IPS-20b (cell line): ENCODE measurements around the gene PDE8A.

Experiments
- H3K27ac ChIP-seq: one replicate; pipeline ENCODE4 v1.5.1; 2013; ENCODE audit warnings: low read length
- H3K27me3 ChIP-seq: 2 replicates; pipeline ENCODE4 v1.6.1; 2013; ENCODE audit warnings: mild to moderate bottlenecking, low read length, inconsistent platforms; ENCODE audit not compliant: insufficient read depth
- H3K36me3 ChIP-seq: 2 replicates; pipeline ENCODE4 v1.6.1; 2013; ENCODE audit warnings: low read depth, mild to moderate bottlenecking, inconsistent platforms, low read length, moderate library complexity; ENCODE audit not compliant: insufficient read depth
- H3K4me1 ChIP-seq: 2 replicates; pipeline ENCODE4 v1.6.1; 2013; ENCODE audit warnings: mild to moderate bottlenecking, control low read depth, inconsistent platforms, low read length, moderate library complexity; ENCODE audit not compliant: insufficient read depth
- H3K4me3 ChIP-seq: 2 replicates; pipeline ENCODE4 v1.5.1; 2013; ENCODE audit warnings: mild to moderate bottlenecking, low read length, inconsistent platforms
- H3K9ac ChIP-seq: 2 replicates; pipeline ENCODE4 v1.6.1; 2013; ENCODE audit warnings: low read depth, mild to moderate bottlenecking, inconsistent platforms, low read length, moderate library complexity
- H3K9me3 ChIP-seq: 2 replicates; pipeline ENCODE4 v1.6.1; 2013; ENCODE audit warnings: mild to moderate bottlenecking, low read depth, low read length, inconsistent platforms; ENCODE audit not compliant: insufficient read depth

PDE8A gene

DNA sequence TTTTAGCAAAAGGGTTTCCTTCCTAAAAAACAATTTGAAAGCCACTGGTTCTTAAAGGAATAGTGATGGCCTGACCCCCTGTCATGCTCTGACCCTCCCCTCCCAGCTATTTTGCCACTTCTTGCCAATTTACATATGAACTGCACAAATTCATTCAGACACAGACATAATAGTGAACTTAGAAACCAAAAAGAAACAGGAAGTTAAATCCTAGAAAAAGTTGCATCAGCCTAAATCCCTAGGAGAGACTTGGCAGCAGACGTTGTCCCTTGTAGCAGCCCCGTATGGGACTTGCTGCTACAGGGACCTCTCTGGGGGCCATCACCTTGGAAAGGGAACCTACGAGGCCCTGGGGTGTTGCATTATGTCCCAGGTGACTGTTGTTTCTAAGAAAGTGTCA, 14.3 kb upstream of the PDE8A start:
- Histone ChIP-seq H3K4me1 (0 out of 2 replicates have a peak, but pooled peaks cover 5% of the 10 kb centered on the region), H3K4me3 (no peak overlapping the region), H3K27me3 (no peaks in the 10 kb centered on the region), H3K36me3 (no peaks in the 10 kb centered on the region), H3K9me3 (peaks cover 6% of the 10 kb centered on the region), H3K9ac (no peak overlapping the region), H3K27ac (no peak overlapping the region)

DNA sequence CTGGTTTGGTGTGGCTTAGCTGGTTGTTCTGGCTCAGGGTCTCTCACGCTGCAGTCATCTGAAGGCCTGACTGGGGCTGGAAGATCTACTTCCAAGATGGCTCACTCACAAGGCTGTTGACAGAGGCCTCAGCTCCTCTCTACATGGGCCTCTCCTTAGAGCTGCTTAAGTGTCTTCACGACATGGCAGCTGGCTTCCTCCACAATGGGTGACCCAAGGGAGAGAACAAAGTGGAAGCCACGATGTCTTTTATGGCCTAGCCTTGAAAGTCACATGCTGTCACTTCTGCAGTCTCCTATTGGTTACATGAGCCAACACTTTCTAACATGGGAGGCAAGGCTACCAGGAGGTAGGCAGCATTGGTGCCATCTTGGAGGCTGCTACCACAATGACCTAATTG, 13.4 kb upstream of the PDE8A start:
- H3K27ac ChIP-seq = no peak overlapping the region
- no peak overlapping the region for H3K9ac ChIP-seq

DNA sequence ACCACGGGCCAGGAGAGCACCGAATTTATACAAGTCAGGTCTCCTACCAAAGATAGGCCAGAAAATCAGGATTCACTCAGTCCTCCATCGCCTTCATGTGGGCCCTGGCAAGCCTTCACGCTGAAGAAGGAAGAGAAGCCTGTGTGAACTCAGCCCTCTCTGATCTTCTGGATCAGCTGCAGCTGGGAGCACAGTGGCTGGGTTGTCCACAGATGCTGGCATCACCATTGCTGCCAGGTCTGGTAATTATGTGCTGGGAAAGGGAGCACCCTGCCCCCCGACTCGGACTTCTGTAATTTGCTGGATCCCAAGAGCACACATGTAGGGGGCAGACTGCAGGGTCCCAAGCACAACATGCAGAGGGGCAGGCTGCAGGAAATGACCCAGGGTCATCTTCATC, 12.4 kb upstream of the PDE8A start:
- H3K9ac ChIP-seq = no peak overlapping the region
- no peaks in the 10 kb centered on the region for H3K36me3 ChIP-seq
- peaks cover 6% of the 10 kb centered on the region for H3K9me3 ChIP-seq
- H3K4me3 ChIP-seq = no peak overlapping the region
- H3K27me3 ChIP-seq = no peaks in the 10 kb centered on the region
- 0 out of 2 replicates have a peak, but pooled peaks cover 5% of the 10 kb centered on the region for H3K4me1 ChIP-seq
- H3K27ac ChIP-seq = no peak overlapping the region

More for the DNA sequence above, 13.4 kb upstream of the PDE8A start:
- no peaks in the 10 kb centered on the region for H3K36me3 ChIP-seq
- 0 out of 2 replicates have a peak, but pooled peaks cover 5% of the 10 kb centered on the region for H3K4me1 ChIP-seq
- peaks cover 6% of the 10 kb centered on the region for H3K9me3 ChIP-seq
- H3K4me3 ChIP-seq = no peak overlapping the region
- no peaks in the 10 kb centered on the region for H3K27me3 ChIP-seq

DNA sequence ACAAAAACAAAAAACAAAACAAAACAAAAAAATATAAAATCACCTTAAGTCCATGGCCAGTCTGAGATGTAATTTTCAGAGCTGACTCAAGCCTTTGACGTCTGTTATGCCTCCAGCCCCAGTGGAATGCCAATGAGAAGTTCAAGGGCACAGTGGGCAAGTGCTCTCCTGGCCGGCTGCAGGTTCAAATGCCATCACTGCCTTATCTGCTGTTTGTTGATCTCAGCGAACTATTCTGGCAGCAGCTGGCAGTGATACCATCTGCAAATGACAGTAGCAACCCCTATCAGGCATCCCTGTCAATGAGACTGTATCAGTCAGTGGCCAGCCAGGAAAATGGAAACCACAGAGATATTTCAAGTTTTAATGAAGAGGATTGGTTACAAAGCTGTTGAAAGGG, 10.8 kb upstream of the PDE8A start:
- H3K36me3 ChIP-seq = no peaks in the 10 kb centered on the region
- no peak overlapping the region for H3K4me3 ChIP-seq
- no peak overlapping the region for H3K27ac ChIP-seq
- no peak overlapping the region for H3K9ac ChIP-seq
- H3K9me3 ChIP-seq = peaks cover 6% of the 10 kb centered on the region
- H3K4me1 ChIP-seq = 0 out of 2 replicates have a peak, but pooled peaks cover 5% of the 10 kb centered on the region
- H3K27me3 ChIP-seq = no peaks in the 10 kb centered on the region

DNA sequence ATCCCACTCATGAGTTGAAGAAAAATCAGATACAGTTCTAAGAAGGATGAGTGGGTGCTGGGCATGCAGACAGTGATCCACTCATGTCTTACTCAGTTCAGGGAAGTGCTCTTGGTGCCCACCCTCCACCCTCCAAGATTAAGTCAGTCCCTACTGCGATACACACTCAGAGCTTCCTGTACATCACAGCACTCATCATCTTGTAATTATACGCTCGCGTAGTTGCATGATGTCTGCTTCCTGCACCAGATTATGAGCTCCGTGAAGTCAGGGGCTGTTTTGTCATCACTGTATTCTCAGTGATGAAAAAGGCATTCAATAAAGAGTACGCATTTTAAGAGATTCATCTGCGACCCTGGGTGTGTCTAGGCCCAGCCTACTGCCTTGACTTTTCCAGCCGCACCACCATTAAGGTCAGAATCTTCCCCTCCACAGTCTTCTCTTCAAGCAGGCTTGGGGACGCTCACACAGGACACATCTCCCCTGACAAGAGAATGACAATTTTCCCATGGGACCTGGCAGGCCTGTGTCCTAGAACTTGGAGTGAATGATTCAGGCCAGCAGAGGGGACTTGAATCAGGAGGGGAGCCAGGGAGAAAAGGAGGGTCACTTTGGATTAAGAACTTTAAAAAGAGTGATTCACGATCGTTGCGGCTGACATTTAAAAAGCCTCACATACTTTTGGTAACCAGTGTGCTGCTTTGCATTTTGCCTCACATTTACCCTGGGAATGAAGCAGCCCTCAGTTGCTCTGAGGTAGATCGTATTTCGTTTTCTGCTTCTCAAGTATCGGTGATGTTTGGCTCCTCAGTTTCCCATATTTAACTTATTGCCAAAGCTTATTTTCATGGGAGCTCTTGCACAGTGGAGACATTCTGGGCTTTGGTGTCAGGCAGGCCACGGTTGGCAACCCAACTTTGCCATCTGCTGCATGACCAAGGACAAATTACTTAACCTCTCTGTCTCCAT, 7.9 kb upstream of the PDE8A start:
- peaks cover 21% of the 10 kb centered on the region for H3K27me3 ChIP-seq
- H3K4me3 ChIP-seq = no peak overlapping the region
- H3K9ac ChIP-seq = no peak overlapping the region
- no peaks in the 10 kb centered on the region for H3K36me3 ChIP-seq
- H3K4me1 ChIP-seq = no peaks in the 10 kb centered on the region
- H3K27ac ChIP-seq = no peak overlapping the region
- H3K9me3 ChIP-seq = no peaks in the 10 kb centered on the region

DNA sequence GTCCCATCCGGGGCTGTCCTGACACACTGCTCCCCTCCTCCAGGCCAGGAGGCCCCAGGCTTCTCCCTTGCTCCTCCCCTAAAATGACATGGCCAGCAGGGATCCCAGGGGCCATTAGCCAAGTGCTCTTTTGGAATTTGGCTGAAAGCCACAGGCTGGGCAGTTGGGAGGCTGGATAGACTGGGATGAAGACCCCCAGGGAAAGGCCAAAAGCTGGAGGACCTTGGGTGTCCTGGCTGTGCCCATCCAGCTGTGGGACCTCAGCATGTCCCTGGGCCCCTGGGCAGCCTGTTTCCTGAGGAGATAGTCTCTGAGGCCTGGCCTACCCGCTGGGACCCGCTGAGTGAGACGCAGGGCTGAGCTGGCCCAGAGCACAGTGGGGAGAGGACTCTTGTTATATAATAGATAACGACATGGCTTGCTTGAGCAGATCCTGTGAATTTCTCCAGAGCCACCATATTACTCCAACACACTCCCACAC, 5.7 kb upstream of the PDE8A start:
- Histone ChIP-seq H3K9me3 (no peaks in the 10 kb centered on the region), H3K9ac (no peak overlapping the region), H3K36me3 (no peaks in the 10 kb centered on the region), H3K4me3 (no peak overlapping the region), H3K27ac (no peak overlapping the region), H3K4me1 (no peaks in the 10 kb centered on the region; the same call in 1 of the 2 replicates), H3K27me3 (peaks cover 35% of the 10 kb centered on the region)

DNA sequence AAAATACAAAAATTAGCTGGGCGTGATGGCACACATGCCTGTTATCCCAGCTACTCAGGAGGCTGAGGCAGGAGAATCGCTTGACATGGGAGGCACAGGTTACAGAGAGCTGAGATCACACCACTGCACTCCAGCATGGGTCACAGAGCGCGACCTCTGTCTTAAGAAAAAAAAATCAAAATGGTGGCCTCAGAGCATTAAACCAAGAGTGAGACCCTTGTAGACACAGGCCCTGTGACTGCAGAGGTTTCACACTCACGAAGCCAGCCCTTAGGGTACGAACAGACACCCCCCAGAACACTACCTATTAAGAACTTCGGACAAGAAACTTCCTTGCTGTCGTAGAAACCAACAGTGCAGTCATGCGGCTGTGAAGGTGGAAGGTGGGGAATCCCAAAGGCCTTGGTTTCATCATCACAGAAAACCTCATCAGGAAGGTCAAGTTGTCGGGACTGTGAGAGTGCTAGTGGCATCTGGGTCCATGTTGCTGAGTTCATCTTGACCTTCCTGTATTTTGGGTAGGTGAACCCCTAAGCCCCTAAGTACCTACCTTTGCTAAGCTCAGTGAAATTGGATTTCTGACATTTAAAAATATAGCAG, 4.8 kb upstream of the PDE8A start:
- Histone ChIP-seq H3K4me3 (no peak overlapping the region), H3K9me3 (no peaks in the 10 kb centered on the region)

DNA sequence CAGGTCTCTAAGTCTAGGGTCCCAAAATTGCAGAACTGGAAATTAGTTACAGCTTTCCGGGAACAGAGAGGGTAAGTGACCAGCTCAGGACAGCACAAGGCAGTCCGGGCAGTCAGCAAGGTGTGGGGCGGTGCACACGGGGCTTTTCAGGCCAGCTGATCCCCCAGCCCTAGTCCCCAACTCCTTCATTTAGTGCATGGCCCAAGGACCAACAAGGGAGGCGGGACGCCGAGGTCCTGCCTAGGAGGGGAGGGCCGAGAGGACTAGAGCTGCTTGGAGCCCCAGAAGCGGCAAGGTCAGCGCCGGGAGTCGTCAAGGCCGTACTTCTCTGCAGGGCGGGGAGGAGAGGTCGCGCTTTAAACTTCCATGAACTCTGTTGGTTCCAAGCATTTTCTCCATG, 2.0 kb upstream of the PDE8A start:
- Histone ChIP-seq H3K4me3 (peak overlapping the region; percentile 87), H3K27ac (no peak overlapping the region), H3K27me3 (peaks cover 66% of the 10 kb centered on the region), H3K9me3 (no peaks in the 10 kb centered on the region), H3K36me3 (no peaks in the 10 kb centered on the region), H3K9ac (no peak overlapping the region; the same call in 1 of the 2 replicates), H3K4me1 (no peaks in the 10 kb centered on the region; the same call in none of the 2 replicates)

More for the DNA sequence above, 4.8 kb upstream of the PDE8A start:
- Histone ChIP-seq H3K27ac (no peak overlapping the region), H3K9ac (no peak overlapping the region), H3K36me3 (no peaks in the 10 kb centered on the region), H3K27me3 (peaks cover 38% of the 10 kb centered on the region), H3K4me1 (no peaks in the 10 kb centered on the region; the same call in 1 of the 2 replicates)

DNA sequence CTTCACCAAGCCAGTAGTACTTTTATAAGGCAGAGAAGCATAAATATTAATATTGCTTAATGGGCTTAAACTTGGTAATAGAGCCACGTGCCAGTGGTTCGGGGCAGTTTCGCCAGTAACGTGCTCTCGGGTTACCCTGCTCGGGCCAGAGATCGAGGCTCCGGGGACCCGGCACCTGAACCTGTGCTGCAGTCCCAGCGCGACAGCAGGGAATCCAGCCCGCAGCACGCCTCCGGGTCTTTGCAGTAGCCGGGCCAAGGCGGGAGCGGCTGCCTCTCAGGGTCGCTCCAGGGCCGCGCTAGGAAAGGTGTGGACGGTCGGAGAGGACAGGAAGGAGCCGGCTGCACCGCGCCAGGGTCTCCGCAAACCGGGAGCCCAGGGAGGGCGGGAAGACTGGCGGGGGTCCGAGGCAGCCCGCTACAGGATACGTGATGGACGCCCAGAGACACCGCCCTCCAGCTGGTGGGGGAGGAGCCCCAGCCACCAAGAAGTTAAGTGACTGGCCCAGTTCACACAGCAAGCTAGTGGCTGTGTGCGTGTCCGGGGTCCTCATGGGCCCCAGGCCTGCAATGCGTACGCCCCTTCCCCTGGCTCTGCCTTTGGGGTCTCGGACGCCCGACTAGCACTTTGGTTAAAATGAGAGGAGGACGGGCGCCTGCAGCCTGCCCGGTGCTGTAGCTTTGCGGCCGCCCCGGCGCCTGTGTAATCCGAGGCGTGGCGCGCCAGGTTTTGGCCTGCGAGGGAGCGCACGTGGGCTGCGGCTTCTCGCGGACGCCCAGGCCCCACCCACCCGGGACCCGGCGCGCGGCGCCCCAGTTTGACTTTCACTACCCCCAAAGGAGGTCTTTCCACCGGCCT, 1.2 kb upstream of the PDE8A start:
- Histone ChIP-seq H3K9ac (peak overlapping the region; percentile 49; the same call in 1 of the 2 replicates), H3K27ac (no peak overlapping the region), H3K4me3 (peak overlapping the region; percentile 87), H3K27me3 (peaks cover 73% of the 10 kb centered on the region), H3K9me3 (no peaks in the 10 kb centered on the region), H3K36me3 (no peaks in the 10 kb centered on the region), H3K4me1 (no peaks in the 10 kb centered on the region; the same call in none of the 2 replicates)

DNA sequence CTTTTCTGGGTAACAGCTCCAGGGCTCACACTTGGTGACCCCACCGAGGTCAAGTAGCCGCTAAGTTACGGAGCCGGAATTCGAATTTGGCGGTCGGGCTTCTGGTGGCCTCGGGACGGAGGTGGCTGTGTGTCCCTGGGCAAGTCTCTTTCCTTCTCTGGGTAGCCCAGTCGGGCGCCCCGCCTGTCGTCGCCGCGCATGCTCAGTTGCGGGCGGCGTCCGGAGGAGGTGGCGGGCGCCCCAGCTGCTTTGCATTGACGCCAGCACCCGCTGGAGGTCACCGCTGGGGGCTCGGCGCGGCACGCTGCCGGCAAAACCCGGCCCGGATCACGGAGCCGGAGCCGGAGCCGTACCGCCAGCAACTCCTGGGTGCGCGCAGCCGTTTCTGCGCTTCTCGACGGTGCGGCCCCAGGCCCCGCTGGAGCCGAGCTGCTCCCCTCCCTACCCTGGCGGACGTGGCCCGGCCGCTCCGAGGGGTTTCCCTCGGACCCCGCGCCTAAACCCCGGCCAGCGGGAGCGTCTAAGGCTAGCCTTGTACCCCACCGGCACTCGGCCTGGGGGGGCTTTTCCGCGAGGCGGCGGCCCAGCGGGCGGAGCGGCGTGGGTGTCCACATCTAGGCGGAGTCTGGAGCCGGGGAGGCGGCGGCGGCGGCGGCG, 474 bp upstream of the PDE8A start:
- Histone ChIP-seq H3K27ac (no peak overlapping the region), H3K9ac (peak overlapping the region; percentile 49; the same call in 1 of the 2 replicates)

More for the DNA sequence above, 474 bp upstream of the PDE8A start:
- no peaks in the 10 kb centered on the region for H3K36me3 ChIP-seq
- no peaks in the 10 kb centered on the region for H3K9me3 ChIP-seq
- peaks cover 74% of the 10 kb centered on the region for H3K27me3 ChIP-seq
- no peaks in the 10 kb centered on the region; the same call in none of the 2 replicates for H3K4me1 ChIP-seq
- peak overlapping the region; percentile 87 for H3K4me3 ChIP-seq
